B cell (primary cell): ENCODE measurements around the gene ALS2CL. TPM values are rescaled to one million over a fixed set of nuclear protein-coding genes. Genes with fewer than 3 reads are reported as not detected.

ENCODE experiments used
- ATAC-seq: fragments of 200-7000 bp; cut with Tn5 transposase; one replicate; pipeline ENCODE4 v1.10.0; 2021; ENCODE audit warnings: low read depth, mild to moderate bottlenecking, moderate number of reproducible peaks, moderate library complexity
- CTCF ChIA-PET: fragments of 350-600 bp; sonication (Branson Sonifier 250); formaldehyde crosslinking; loops from one replicate; lab custom pipeline; 2021; ENCODE audit warnings: antibody characterized with exemption, inconsistent platforms; lab: Charles Lee
- POLR2A ChIA-PET: fragments of 350-600 bp; sonication (Branson Sonifier 250); formaldehyde crosslinking; loops from one replicate; lab custom pipeline; 2021; ENCODE audit warnings: antibody characterized with exemption; lab: Charles Lee
- DNase-seq: peaks from one replicate; pipeline ENCODE4 v3.0.0; 2013
- H2AFZ ChIP-seq: 2 replicates; pipeline ENCODE4 v1.6.1; 2012; ENCODE audit warnings: mild to moderate bottlenecking, low read depth, low read length; ENCODE audit not compliant: insufficient read depth, poor library complexity, severe bottlenecking
- H3K27ac ChIP-seq, 2 donors: 1 replicate in 1 of 2; 2 replicates in 1 of 2; pipeline ENCODE4 v1.5.1; 2012 to 2013; ENCODE audit warnings: low read length in 2 of 2, mild to moderate bottlenecking in 2 of 2, moderate library complexity in 1 of 2
- H3K27me3 ChIP-seq, 4 experiments: fragments of 200-600 bp in 1 of 4; sonication (generic) in 1 of 4; replicated peaks in 1 of 4; 1 replicate in 2 of 4; 2 replicates in 2 of 4; pipeline versions ENCODE4 v1.6.1 to v1.7.0; 2013 to 2016; ENCODE audit warnings: low read length in 3 of 4, mild to moderate bottlenecking in 2 of 4, mixed read lengths in 1 of 4, moderate library complexity in 1 of 4; ENCODE audit not compliant: insufficient read depth in 4 of 4, control insufficient read depth in 3 of 4; ENCODE audit errors: control extremely low read depth in 1 of 4
- H3K36me3 ChIP-seq, 2 experiments: replicated peaks in 1 of 2; 1 replicate in 1 of 2; 2 replicates in 1 of 2; pipeline versions ENCODE4 v1.6.1 to v1.7.1; 2013; ENCODE audit warnings: low read length in 1 of 2; ENCODE audit not compliant: insufficient read depth in 2 of 2, control insufficient read depth in 1 of 2; ENCODE audit errors: control extremely low read depth in 1 of 2, extremely low read depth in 1 of 2
- H3K4me1 ChIP-seq, 2 donors: fragments of 200-600 bp in 1 of 2; sonication (generic) in 1 of 2; 1 replicate in 1 of 2; 2 replicates in 1 of 2; pipeline versions ENCODE4 v1.5.1 to v1.6.1; 2013 to 2017; ENCODE audit warnings: low read length in 2 of 2; ENCODE audit not compliant: control insufficient read depth in 2 of 2, insufficient read depth in 2 of 2
- H3K4me2 ChIP-seq: replicated peaks from 2 replicates; pipeline ENCODE3; 2012; ENCODE audit warnings: mild to moderate bottlenecking, low read depth, low read length; ENCODE audit not compliant: poor library complexity, severe bottlenecking
- H3K4me3 ChIP-seq, 5 experiments: fragments of 200-600 bp in 1 of 5; sonication (generic) in 1 of 5; 1 replicate in 3 of 5; 2 replicates in 2 of 5; pipeline versions ENCODE4 v1.5.1 to v1.7.0; 2011 to 2016; ENCODE audit warnings: low read length in 4 of 5, mild to moderate bottlenecking in 4 of 5, low read depth in 2 of 5, control low read depth in 1 of 5, moderate library complexity in 1 of 5; ENCODE audit not compliant: insufficient read depth in 1 of 5; ENCODE audit errors: control extremely low read depth in 1 of 5, extremely low read depth in 1 of 5
- H3K79me2 ChIP-seq: fragments of 200-600 bp; sonication (generic); one replicate; pipeline ENCODE4 v1.6.0; 2016; ENCODE audit warnings: low read length; ENCODE audit not compliant: control insufficient read depth, insufficient read depth
- H3K9ac ChIP-seq: fragments of 200-600 bp; sonication (generic); 2 replicates; pipeline ENCODE4 v1.6.1; 2017; ENCODE audit warnings: mild to moderate bottlenecking, low read length, moderate library complexity
- H3K9me3 ChIP-seq, 3 donors: one replicate each; pipeline versions ENCODE4 v1.6.1 to v1.7.1; 2013; ENCODE audit warnings: low read length in 2 of 3; ENCODE audit not compliant: control insufficient read depth in 2 of 3, insufficient read depth in 1 of 3; ENCODE audit errors: control extremely low read depth in 1 of 3
- H4K20me1 ChIP-seq: 2 replicates; pipeline ENCODE4 v1.6.0; 2012; ENCODE audit warnings: mild to moderate bottlenecking, low read length; ENCODE audit not compliant: insufficient read depth, control insufficient read depth, poor library complexity, severe bottlenecking
- H3K27ac Mint-ChIP-seq: one replicate; pipeline ENCODE4 v1.8.0; 2021; ENCODE audit warnings: mixed read lengths
- H3K27me3 Mint-ChIP-seq: one replicate; pipeline ENCODE4 v1.8.0; 2021; ENCODE audit warnings: mixed read lengths
- H3K4me1 Mint-ChIP-seq: one replicate; pipeline ENCODE4 v1.8.0; 2021; ENCODE audit warnings: mixed read lengths
- H3K4me3 Mint-ChIP-seq: one replicate; pipeline ENCODE4 v1.8.0; 2021; ENCODE audit warnings: mixed read lengths
- H3K9me3 Mint-ChIP-seq: one replicate; pipeline ENCODE4 v1.8.0; 2022; ENCODE audit warnings: mixed read lengths; ENCODE audit not compliant: insufficient read depth
- EZH2 ChIP-seq: IDR thresholded peaks from 2 replicates; pipeline ENCODE4 v1.6.1; 2012; ENCODE audit warnings: borderline replicate concordance, low read depth, mild to moderate bottlenecking, moderate library complexity, low read length; ENCODE audit not compliant: insufficient read depth, poor library complexity, severe bottlenecking
- WGBS: methylation state at CpG from one replicate; pipeline ENCODE4 v1.1.5; 2013; ENCODE audit warnings: missing lambda C conversion rate; ENCODE audit not compliant: insufficient coverage; 5-methylcytosine and 5-hydroxymethylcytosine counted together
- intact Hi-C: fragments of 100-400 bp; cut with micrococcal nuclease; formaldehyde crosslinking; loops from one replicate; pipeline ENCODE4 v1.10.0; 2022
- polyA plus RNA-seq: library from polyadenylated mRNA; depleted of rRNA; stranded (reverse); fragments of >200 nt; gene quantifications from 2 replicates; pipeline ENCODE4 v1.2.3, GENCODE V29; 2012
- total RNA-seq, 2 donors: library from RNA; stranded (reverse); fragments of 120-200 nt in 1 of 2; gene quantifications; 1 replicate in 1 of 2; 2 replicates in 1 of 2; pipeline versions ENCODE4 v1.2.3 to v1.2.4, GENCODE V29; 2013 to 2022
- TF ChIP-seq, protein P1 (sequence below): fragments of 200-600 bp; IDR thresholded peaks from one replicate; pipeline ENCODE4 v1.8.0; 2022; ENCODE audit warnings: antibody characterized with exemption, mild to moderate bottlenecking

Gene ALS2CL
- total and polyA plus RNA-seq, 2 donors (not counting 1 experiment from before 2014, with no cell fraction given): 0.22 to 0.30 TPM

DNA sequence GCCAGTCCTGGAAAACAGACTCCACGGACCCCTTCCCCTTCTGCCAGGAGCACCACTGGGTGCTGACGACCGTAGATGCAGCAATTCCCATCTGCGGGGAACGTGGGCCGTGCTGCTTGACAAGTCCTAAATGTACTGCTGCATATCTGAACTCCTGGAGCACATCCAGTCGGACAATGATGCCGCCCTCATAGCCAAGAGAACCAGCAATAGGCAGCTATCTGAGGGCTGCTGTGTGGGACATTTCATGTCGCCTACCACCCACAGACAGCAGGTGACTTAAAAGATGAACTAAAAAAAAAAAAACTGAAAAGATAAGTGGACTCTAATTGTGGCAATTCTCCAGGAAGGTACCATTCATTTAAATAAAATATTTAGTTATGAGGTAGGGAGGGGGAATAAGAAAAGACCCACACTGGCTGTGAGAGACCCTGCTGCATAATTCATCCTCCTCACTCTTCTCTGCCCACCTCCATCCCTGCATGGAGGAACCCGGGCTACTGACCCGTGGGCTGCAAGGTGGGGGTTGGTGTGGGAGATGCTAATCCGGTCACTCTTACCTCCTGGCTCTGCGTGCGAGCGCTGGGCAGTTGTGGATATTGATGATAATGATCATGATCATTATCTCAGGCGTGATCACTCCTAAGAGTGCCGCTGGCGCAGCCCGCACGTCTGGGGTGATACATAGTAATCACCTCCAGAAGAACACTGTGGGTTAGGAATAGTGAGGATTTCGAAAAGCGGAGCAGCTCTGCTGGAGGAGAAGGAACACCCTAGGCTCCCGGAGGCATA is 28.3 kb downstream of the ALS2CL start:
- Histone ChIP-seq H3K79me2 (no peaks in the 10 kb centered on the region), H3K9me3 (no peaks in the 10 kb centered on the region), H3K9ac (no peak overlapping the region), H3K27me3 (peaks cover 0 to 4% (median 0%) of the 10 kb centered on the region in 4 experiments), H4K20me1 (no peaks in the 10 kb centered on the region), H2AFZ (no peak overlapping the region), H3K4me1 (peaks cover 0 to 4% of the 10 kb centered on the region in 2 donors), H3K36me3 (no peaks in the 10 kb centered on the region), H3K27ac (no peak overlapping the region), H3K4me2 (no peak overlapping the region), H3K4me3 (no peak overlapping the region)
- 71% methylated on average over 21 of the region's 23 CpGs for WGBS
- H3K4me1 Mint-ChIP-seq: peaks cover 9% of the 10 kb centered on the region
- no peak for DNase-seq
- no peak for TF ChIP-seq EZH2
- TF ChIP-seq, protein P1, sequence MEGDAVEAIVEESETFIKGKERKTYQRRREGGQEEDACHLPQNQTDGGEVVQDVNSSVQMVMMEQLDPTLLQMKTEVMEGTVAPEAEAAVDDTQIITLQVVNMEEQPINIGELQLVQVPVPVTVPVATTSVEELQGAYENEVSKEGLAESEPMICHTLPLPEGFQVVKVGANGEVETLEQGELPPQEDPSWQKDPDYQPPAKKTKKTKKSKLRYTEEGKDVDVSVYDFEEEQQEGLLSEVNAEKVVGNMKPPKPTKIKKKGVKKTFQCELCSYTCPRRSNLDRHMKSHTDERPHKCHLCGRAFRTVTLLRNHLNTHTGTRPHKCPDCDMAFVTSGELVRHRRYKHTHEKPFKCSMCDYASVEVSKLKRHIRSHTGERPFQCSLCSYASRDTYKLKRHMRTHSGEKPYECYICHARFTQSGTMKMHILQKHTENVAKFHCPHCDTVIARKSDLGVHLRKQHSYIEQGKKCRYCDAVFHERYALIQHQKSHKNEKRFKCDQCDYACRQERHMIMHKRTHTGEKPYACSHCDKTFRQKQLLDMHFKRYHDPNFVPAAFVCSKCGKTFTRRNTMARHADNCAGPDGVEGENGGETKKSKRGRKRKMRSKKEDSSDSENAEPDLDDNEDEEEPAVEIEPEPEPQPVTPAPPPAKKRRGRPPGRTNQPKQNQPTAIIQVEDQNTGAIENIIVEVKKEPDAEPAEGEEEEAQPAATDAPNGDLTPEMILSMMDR: no peak
- ChIA-PET POLR2A (interaction anchor here (0.6 kb wide), 1 partner anchor 1115 kb away, joined by 3 read pairs; no protein-coding TSS in a partner anchor), CTCF (interaction anchor here (1.3 to 1.8 kb wide), 2 partner anchors 176 to 245 kb away, joined by 3 read pairs; no protein-coding TSS in a partner anchor)
- no peak overlapping the region for H3K27ac Mint-ChIP-seq
- no peak for ATAC-seq
- no peak overlapping the region for H3K4me3 Mint-ChIP-seq
- intact Hi-C loops: no loop called here
- peaks cover 11% of the 10 kb centered on the region for H3K27me3 Mint-ChIP-seq
- no peaks in the 10 kb centered on the region for H3K9me3 Mint-ChIP-seq
